ENCODE data around the gene DNAJC1.
"Not testable (repeated sequence)": the region's sequence is repeated elsewhere in the genome, so short reads cannot be mapped to it uniquely, and the experiment has no call there.

- TF ChIP-seq CTCF (IDR thresholded peaks at IDR 0.05; ENCODE audit: low read length); EZH2phosphoT487 (IDR thresholded peaks at IDR 0.05; ENCODE audit: low read length); EZH2 (optimal IDR thresholded peaks at IDR 0.05; ENCODE audit: low read depth, low read length): not testable (repeated sequence)
These were observed 162.3 kb downstream of the DNAJC1 start for GRCh38 chr10:21841273-21841672.
